HepG2 (cell line): ENCODE measurements around the gene CCN2. TPM values are rescaled to one million over a fixed set of nuclear protein-coding genes. Genes with fewer than 3 reads are reported as not detected.

Experiments
- CHD4 ChIP-seq: fragments of 200-600 bp; sonication (generic); IDR thresholded peaks from 2 replicates; pipeline ENCODE4 v1.7.0; 2017; ENCODE audit warnings: mild to moderate bottlenecking, low read length, borderline replicate concordance
- HNRNPK ChIP-seq: fragments of 200-400 bp; formaldehyde crosslinking; IDR thresholded peaks from 2 replicates; pipeline ENCODE4 v1.6.1; 2018; ENCODE audit warnings: low read length, low read depth, moderate library complexity, mild to moderate bottlenecking; ENCODE audit not compliant: poor library complexity, severe bottlenecking
- HOXA3 ChIP-seq: sonication (generic); formaldehyde crosslinking; IDR thresholded peaks from 2 replicates; pipeline ENCODE4 v1.5.0; 2020; ENCODE audit warnings: missing genetic modification reagents
- KAT8 ChIP-seq: IDR thresholded peaks from 2 replicates; pipeline ENCODE4 v1.6.1; 2016; ENCODE audit warnings: missing genetic modification reagents, missing compliant biosample characterization
- SP1 ChIP-seq, 2 experiments: fragments of 450-650 bp in 1 of 2; sonication (generic) in 1 of 2; formaldehyde crosslinking in 1 of 2; IDR thresholded peaks; 2 replicates each; pipeline versions ENCODE4 v1.4.0 to v1.6.1; 2016 to 2020; ENCODE audit warnings: missing genetic modification reagents in 1 of 2
- ZNF124 ChIP-seq: sonication (generic); formaldehyde crosslinking; IDR thresholded peaks from 2 replicates; pipeline ENCODE4 v1.4.0; 2020; ENCODE audit warnings: missing genetic modification reagents
- polyA plus RNA-seq, 8 experiments: library from polyadenylated mRNA; depleted of rRNA in 3 of 8; stranded (reverse) in 7 of 8; unstranded in 1 of 8; fragments of >200 nt; fragmentation: Illumina TruSeq in 4 of 8; extraction: Trizol in 4 of 8; gene quantifications; 2 replicates each; pipeline versions ENCODE4 v1.2.1 to v1.2.3, GENCODE V29; 2011 to 2016; ENCODE audit warnings: low read depth in 4 of 8, missing spikeins in 1 of 8, mixed read lengths in 1 of 8; ENCODE audit not compliant: insufficient read depth in 1 of 8
- total RNA-seq, 5 experiments: library from RNA; depleted of rRNA; stranded (reverse); fragments of >200 nt; fragmentation: Illumina TruSeq; extraction: Trizol; gene quantifications; 2 replicates each; pipeline ENCODE4 v1.2.3, GENCODE V29; 2016; ENCODE audit warnings: low read depth in 1 of 5
- TF ChIP-seq, protein P1 (sequence below): sonication (generic); formaldehyde crosslinking; IDR thresholded peaks from 2 replicates; pipeline ENCODE4 v1.5.0; 2020; ENCODE audit warnings: mild to moderate bottlenecking, missing genetic modification reagents, moderate library complexity
- TF ChIP-seq, protein P2 (sequence below): sonication (generic); formaldehyde crosslinking; IDR thresholded peaks from 2 replicates; pipeline ENCODE4 v1.4.0; 2020; ENCODE audit warnings: mild to moderate bottlenecking, missing genetic modification reagents
- TF ChIP-seq, protein P3 (sequence below): sonication (generic); formaldehyde crosslinking; IDR thresholded peaks from 2 replicates; pipeline ENCODE4 v1.5.0; 2020; ENCODE audit warnings: mild to moderate bottlenecking, missing genetic modification reagents
- TF ChIP-seq, protein P4 (sequence below): IDR thresholded peaks from 2 replicates; pipeline ENCODE4 v1.6.1; 2016; ENCODE audit warnings: low read depth, borderline replicate concordance

The CCN2 gene
- total and polyA plus RNA-seq, 2 of the 13 experiments (the other 11 are each of a cell fraction or from before 2014, with no cell fraction given), result 34.7 to 316 TPM

DNA sequence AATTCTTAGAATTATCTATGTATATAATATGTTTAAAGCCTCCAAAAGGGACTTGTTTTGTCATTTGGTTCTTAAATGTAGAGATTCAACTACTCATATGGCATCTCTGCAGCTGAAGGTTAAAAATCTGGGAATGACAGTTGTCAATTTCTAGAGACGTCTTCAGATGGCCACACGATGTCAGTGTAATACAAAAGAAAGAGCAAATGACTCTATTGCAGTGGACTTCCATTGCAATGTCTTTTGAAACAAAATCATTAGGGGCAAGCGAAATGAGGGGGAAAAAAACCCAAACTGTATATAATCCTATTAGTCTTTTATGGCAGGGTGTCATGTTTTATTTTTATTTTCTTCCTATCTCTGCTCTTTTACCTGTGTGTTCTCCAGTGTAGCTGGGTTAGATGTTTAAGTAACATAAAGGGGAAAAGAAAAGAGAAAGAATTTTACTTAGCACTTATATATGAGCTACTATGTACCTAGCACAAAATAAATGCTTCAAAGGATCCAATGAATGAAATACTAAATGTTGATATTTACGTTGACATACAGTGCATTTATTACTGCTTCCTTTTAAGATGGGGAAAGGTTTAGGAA lies 26.2 kb downstream of the CCN2 start (continued):
- no peak for TF ChIP-seq SP1 (IDR thresholded peaks at IDR 0.05)
- no peak for TF ChIP-seq SP1 (CRISPR knock-in tag; IDR thresholded peaks at IDR 0.05)
- no peak for TF ChIP-seq HNRNPK
- no peak for TF ChIP-seq HOXA3 (CRISPR knock-in tag)
- TF ChIP-seq KAT8 (CRISPR knock-in tag), result no peak
- TF ChIP-seq, protein P1, sequence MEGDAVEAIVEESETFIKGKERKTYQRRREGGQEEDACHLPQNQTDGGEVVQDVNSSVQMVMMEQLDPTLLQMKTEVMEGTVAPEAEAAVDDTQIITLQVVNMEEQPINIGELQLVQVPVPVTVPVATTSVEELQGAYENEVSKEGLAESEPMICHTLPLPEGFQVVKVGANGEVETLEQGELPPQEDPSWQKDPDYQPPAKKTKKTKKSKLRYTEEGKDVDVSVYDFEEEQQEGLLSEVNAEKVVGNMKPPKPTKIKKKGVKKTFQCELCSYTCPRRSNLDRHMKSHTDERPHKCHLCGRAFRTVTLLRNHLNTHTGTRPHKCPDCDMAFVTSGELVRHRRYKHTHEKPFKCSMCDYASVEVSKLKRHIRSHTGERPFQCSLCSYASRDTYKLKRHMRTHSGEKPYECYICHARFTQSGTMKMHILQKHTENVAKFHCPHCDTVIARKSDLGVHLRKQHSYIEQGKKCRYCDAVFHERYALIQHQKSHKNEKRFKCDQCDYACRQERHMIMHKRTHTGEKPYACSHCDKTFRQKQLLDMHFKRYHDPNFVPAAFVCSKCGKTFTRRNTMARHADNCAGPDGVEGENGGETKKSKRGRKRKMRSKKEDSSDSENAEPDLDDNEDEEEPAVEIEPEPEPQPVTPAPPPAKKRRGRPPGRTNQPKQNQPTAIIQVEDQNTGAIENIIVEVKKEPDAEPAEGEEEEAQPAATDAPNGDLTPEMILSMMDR (CRISPR knock-in tag), result peak; percentile 88
- TF ChIP-seq, protein P2, sequence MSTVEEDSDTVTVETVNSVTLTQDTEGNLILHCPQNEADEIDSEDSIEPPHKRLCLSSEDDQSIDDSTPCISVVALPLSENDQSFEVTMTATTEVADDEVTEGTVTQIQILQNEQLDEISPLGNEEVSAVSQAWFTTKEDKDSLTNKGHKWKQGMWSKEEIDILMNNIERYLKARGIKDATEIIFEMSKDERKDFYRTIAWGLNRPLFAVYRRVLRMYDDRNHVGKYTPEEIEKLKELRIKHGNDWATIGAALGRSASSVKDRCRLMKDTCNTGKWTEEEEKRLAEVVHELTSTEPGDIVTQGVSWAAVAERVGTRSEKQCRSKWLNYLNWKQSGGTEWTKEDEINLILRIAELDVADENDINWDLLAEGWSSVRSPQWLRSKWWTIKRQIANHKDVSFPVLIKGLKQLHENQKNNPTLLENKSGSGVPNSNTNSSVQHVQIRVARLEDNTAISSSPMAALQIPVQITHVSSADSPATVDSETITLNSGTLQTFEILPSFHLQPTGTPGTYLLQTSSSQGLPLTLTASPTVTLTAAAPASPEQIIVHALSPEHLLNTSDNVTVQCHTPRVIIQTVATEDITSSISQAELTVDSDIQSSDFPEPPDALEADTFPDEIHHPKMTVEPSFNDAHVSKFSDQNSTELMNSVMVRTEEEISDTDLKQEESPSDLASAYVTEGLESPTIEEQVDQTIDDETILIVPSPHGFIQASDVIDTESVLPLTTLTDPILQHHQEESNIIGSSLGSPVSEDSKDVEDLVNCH (CRISPR knock-in tag), result no peak
- TF ChIP-seq, protein P3, sequence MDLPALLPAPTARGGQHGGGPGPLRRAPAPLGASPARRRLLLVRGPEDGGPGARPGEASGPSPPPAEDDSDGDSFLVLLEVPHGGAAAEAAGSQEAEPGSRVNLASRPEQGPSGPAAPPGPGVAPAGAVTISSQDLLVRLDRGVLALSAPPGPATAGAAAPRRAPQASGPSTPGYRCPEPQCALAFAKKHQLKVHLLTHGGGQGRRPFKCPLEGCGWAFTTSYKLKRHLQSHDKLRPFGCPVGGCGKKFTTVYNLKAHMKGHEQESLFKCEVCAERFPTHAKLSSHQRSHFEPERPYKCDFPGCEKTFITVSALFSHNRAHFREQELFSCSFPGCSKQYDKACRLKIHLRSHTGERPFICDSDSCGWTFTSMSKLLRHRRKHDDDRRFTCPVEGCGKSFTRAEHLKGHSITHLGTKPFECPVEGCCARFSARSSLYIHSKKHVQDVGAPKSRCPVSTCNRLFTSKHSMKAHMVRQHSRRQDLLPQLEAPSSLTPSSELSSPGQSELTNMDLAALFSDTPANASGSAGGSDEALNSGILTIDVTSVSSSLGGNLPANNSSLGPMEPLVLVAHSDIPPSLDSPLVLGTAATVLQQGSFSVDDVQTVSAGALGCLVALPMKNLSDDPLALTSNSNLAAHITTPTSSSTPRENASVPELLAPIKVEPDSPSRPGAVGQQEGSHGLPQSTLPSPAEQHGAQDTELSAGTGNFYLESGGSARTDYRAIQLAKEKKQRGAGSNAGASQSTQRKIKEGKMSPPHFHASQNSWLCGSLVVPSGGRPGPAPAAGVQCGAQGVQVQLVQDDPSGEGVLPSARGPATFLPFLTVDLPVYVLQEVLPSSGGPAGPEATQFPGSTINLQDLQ (CRISPR knock-in tag), result no peak
- TF ChIP-seq, protein P4, sequence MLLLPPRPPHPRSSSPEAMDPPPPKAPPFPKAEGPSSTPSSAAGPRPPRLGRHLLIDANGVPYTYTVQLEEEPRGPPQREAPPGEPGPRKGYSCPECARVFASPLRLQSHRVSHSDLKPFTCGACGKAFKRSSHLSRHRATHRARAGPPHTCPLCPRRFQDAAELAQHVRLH (CRISPR knock-in tag), result no peak
- peak; percentile 27; the same call in 1 of the 2 replicates for TF ChIP-seq CHD4
- no peak for TF ChIP-seq ZNF124 (CRISPR knock-in tag)
